MM.1S (cell line): ENCODE results near the gene FAM117A.

Experiments used
- DNase-seq: peaks from one replicate; pipeline ENCODE4 v3.0.0-alpha.2; 2015
- H2AFZ ChIP-seq: fragments of 300-600 bp; sonication (generic); 2 replicates; pipeline ENCODE4 v1.6.0; 2016; ENCODE audit warnings: antibody characterized with exemption, low read length
- H3F3A ChIP-seq: fragments of 300-600 bp; sonication (generic); 2 replicates; pipeline ENCODE4 v1.6.1; 2016; ENCODE audit warnings: mild to moderate bottlenecking, antibody characterized with exemption, low read length, moderate library complexity, mixed read lengths; ENCODE audit not compliant: insufficient read depth
- H3K27ac ChIP-seq: fragments of 300-600 bp; sonication (generic); 2 replicates; pipeline ENCODE4 v1.5.1; 2016; ENCODE audit warnings: mild to moderate bottlenecking, low read length
- H3K27me3 ChIP-seq: fragments of 300-600 bp; sonication (generic); replicated peaks from 2 replicates; pipeline ENCODE4 v1.6.0; 2016; ENCODE audit warnings: low read length; ENCODE audit not compliant: insufficient read depth
- H3K36me3 ChIP-seq: fragments of 300-600 bp; sonication (generic); replicated peaks from 2 replicates; pipeline ENCODE4 v1.6.1; 2016; ENCODE audit warnings: mild to moderate bottlenecking, low read length, mixed read lengths; ENCODE audit not compliant: insufficient read depth
- H3K4me1 ChIP-seq: fragments of 300-600 bp; sonication (generic); 2 replicates; pipeline ENCODE4 v1.6.1; 2016; ENCODE audit warnings: low read length, mixed read lengths
- H3K4me2 ChIP-seq: fragments of 300-600 bp; sonication (generic); 2 replicates; pipeline ENCODE4 v1.6.0; 2016; ENCODE audit warnings: low read depth, low read length
- H3K4me3 ChIP-seq: fragments of 300-600 bp; sonication (generic); 2 replicates; pipeline ENCODE4 v1.5.1; 2016; ENCODE audit warnings: low read length, mixed read lengths
- H3K79me2 ChIP-seq: fragments of 300-600 bp; sonication (generic); 2 replicates; pipeline ENCODE4 v1.6.1; 2016; ENCODE audit warnings: mixed run types, low read length, mixed read lengths
- H3K9ac ChIP-seq: fragments of 300-600 bp; sonication (generic); 2 replicates; pipeline ENCODE4 v1.6.1; 2016; ENCODE audit warnings: low read length, mixed read lengths
- H3K9me2 ChIP-seq: fragments of 300-600 bp; sonication (generic); replicated peaks from 2 replicates; pipeline ENCODE4 v1.6.1; 2016; ENCODE audit warnings: mild to moderate bottlenecking, low read length, mixed read lengths; ENCODE audit not compliant: insufficient read depth
- H3K9me3 ChIP-seq: fragments of 300-600 bp; sonication (generic); replicated peaks from 2 replicates; pipeline ENCODE4 v1.6.1; 2016; ENCODE audit warnings: mild to moderate bottlenecking, low read length, mixed read lengths; ENCODE audit not compliant: insufficient read depth
- H4K20me1 ChIP-seq: fragments of 300-600 bp; sonication (generic); 2 replicates; pipeline ENCODE4 v1.6.1; 2016; ENCODE audit warnings: mild to moderate bottlenecking, low read length, moderate library complexity, mixed read lengths; ENCODE audit not compliant: insufficient read depth
- EZH2 ChIP-seq: fragments of 300-600 bp; sonication (generic); optimal IDR thresholded peaks from 2 replicates; pipeline ENCODE3; 2017; ENCODE audit warnings: low read depth, mild to moderate bottlenecking, antibody characterized with exemption, low read length, mixed read lengths
- EZH2phosphoT487 ChIP-seq: fragments of 300-600 bp; sonication (generic); IDR thresholded peaks from 2 replicates; pipeline ENCODE4 v1.6.1; 2018; ENCODE audit warnings: antibody characterized with exemption, low read length
- TF ChIP-seq, protein P1 (sequence below): fragments of 300-600 bp; sonication (generic); IDR thresholded peaks from 2 replicates; pipeline ENCODE4 v1.5.1; 2016; ENCODE audit warnings: antibody characterized with exemption, low read length, mixed read lengths

FAM117A gene

DNA sequence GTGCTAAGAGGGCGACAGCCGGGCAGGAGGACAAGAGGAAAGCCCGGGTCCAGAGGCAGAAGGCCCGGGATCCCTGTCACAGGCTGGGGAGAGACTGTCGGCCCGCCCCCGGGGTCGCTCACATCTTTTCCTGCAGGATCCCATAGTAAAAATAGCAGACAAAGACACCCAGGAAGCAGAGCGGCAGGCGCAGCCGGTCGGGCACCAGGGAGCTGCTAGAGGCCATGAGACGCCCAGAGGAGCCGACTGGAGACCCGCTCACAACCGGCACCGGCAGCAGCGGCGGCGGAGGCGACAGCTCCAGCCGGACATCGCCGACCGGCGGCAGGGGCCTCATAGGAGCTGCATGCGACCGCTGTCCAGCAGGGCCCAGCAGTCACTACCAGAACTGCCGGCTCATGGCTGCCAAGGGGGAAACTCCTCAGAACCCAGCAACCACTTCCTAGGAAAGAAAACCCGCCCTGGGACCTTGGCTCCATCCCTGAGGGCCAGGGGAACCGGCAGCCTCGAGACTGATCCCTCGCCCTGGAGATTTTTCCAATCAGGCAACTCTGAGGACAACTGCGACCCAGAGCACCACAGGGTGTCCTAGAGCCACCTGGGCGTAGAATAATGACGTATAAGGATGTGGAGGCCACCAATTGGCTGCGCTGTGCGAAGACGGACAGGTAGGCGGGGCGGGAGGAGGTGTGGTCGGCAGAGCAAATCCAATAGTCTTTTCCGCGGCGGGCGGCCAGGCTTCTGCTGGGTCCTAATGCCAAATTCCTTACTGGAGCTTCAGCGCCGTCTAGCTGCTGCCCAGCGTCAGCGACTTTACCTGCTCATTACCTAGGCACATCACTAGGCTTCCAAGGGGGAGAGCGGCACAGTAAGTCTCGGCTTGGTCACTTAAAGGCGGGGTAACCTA, 56.1 kb downstream of the FAM117A start, which contains the start of gene SLC35B1:
TSS of gene SLC35B1 (minus strand) at position 357 of the 907 bp plus-strand sequence. CDS start at position 226, 131 bp downstream.
- Histone ChIP-seq H3K36me3 (no peaks in the 10 kb centered on the region), H3K4me2 (peak within 1 kb of the TSS; percentile 92)
- no peak for TF ChIP-seq EZH2phosphoT487
- TF ChIP-seq, protein P1, sequence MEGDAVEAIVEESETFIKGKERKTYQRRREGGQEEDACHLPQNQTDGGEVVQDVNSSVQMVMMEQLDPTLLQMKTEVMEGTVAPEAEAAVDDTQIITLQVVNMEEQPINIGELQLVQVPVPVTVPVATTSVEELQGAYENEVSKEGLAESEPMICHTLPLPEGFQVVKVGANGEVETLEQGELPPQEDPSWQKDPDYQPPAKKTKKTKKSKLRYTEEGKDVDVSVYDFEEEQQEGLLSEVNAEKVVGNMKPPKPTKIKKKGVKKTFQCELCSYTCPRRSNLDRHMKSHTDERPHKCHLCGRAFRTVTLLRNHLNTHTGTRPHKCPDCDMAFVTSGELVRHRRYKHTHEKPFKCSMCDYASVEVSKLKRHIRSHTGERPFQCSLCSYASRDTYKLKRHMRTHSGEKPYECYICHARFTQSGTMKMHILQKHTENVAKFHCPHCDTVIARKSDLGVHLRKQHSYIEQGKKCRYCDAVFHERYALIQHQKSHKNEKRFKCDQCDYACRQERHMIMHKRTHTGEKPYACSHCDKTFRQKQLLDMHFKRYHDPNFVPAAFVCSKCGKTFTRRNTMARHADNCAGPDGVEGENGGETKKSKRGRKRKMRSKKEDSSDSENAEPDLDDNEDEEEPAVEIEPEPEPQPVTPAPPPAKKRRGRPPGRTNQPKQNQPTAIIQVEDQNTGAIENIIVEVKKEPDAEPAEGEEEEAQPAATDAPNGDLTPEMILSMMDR: peak; percentile 97

DNA sequence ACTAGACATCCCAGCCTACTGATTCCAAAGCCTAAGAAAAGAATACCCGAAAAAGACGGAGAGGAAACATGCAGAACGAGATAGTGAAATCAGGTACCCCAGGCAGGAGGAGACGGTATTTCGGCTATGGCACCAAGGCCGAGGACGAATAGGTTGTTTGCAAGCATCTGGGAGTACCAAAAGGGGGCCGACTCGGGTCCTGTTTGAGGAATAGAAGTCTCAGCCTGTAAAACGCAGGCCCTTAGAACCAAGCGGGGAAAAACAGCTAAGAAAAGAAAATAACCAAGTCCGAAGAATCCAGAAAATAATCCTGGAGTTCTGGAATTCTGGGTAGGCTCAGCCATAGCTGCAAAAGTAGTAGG, 56.7 kb downstream of the FAM117A start:
- Histone ChIP-seq H3K4me1 (peaks cover 17% of the 10 kb centered on the region), H3K9me2 (no peaks in the 10 kb centered on the region), H3K36me3 (no peaks in the 10 kb centered on the region), H3K27me3 (no peaks in the 10 kb centered on the region), H3K4me2 (peak overlapping the region; percentile 92), H3K9me3 (no peaks in the 10 kb centered on the region), H3K4me3 (peak overlapping the region; percentile 84), H3K9ac (peak overlapping the region; percentile 86), H3K27ac (peak overlapping the region; percentile 71; the same call in 1 of the 2 replicates), H2AFZ (peak overlapping the region; percentile 29), H3F3A (peaks cover 21% of the 10 kb centered on the region), H3K79me2 (peaks cover 29% of the 10 kb centered on the region), H4K20me1 (no peaks in the 10 kb centered on the region)
- TF ChIP-seq, protein P1: peak; percentile 20
- no peak for TF ChIP-seq EZH2
- DNase-seq: peak; percentile 27

More for the DNA sequence above, 56.1 kb downstream of the FAM117A start, which contains the start of gene SLC35B1:
- Histone ChIP-seq H3K4me3 (peak within 1 kb of the TSS; percentile 84), H3K9me2 (no peaks in the 10 kb centered on the region), H3F3A (peaks cover 21% of the 10 kb centered on the region), H4K20me1 (no peaks in the 10 kb centered on the region), H3K9ac (peak within 1 kb of the TSS; percentile 86), H3K79me2 (peaks cover 29% of the 10 kb centered on the region), H3K9me3 (no peaks in the 10 kb centered on the region), H3K27ac (peak within 1 kb of the TSS; percentile 71), H2AFZ (peak within 1 kb of the TSS; percentile 29), H3K27me3 (no peaks in the 10 kb centered on the region), H3K4me1 (peaks cover 17% of the 10 kb centered on the region)
- peak; percentile 99 for DNase-seq

DNA sequence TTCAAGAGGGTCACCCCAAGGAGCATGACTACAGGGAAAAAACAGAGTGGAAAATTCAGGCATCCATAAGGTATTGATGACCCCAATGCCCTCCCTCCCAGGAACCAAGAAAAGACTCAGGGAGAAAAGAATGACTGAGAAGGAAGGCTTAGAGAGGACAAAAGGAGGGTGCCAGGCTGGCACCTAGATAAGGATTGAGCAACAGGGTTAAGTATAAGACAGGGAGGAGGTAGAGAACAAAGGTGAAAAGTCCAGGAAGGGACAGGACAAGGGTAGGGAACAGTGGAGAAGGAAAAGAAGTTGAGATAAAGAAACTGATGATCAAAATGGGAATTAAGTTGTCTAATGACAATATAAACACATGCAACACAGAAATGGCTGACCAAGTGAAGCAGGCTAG, 58.7 kb downstream of the FAM117A start:
- H3F3A ChIP-seq: peaks cover 20% of the 10 kb centered on the region
- H3K9me3 ChIP-seq: no peaks in the 10 kb centered on the region
- H3K27me3 ChIP-seq: no peaks in the 10 kb centered on the region
- H3K27ac ChIP-seq: no peak overlapping the region
- H3K36me3 ChIP-seq: no peaks in the 10 kb centered on the region; the same call in 1 of the 2 replicates
- H3K79me2 ChIP-seq: peaks cover 29% of the 10 kb centered on the region
- TF ChIP-seq, protein P1: no peak
- TF ChIP-seq EZH2phosphoT487 (no peak), EZH2 (no peak)
- H3K4me1 ChIP-seq: peaks cover 17% of the 10 kb centered on the region
- no peak for DNase-seq
- no peaks in the 10 kb centered on the region for H4K20me1 ChIP-seq
- H3K4me2 ChIP-seq: no peak overlapping the region
- H2AFZ ChIP-seq: no peak overlapping the region
- no peaks in the 10 kb centered on the region for H3K9me2 ChIP-seq
- H3K9ac ChIP-seq: no peak overlapping the region
- H3K4me3 ChIP-seq: no peak overlapping the region
